Thyroid gland (tissue), 4 donors: ENCODE measurements around the gene AFF3.

Experiments used
- CTCF ChIP-seq, 6 experiments: fragments of 200-600 bp in 3 of 6; fragments of 450-650 bp in 3 of 6; sonication (generic) in 3 of 6; IDR thresholded peaks; one replicate each; pipeline ENCODE4 v1.5.1; 2016 to 2019; ENCODE audit warnings: antibody characterized with exemption in 6 of 6, mild to moderate bottlenecking in 2 of 6, inconsistent platforms in 1 of 6, moderate library complexity in 1 of 6
- POLR2A ChIP-seq, 2 donors: fragments of 450-650 bp; IDR thresholded peaks; one replicate each; pipeline ENCODE4 v1.6.1; 2017; ENCODE audit warnings: antibody characterized with exemption in 2 of 2, mild to moderate bottlenecking in 2 of 2, moderate library complexity in 1 of 2

DNA sequence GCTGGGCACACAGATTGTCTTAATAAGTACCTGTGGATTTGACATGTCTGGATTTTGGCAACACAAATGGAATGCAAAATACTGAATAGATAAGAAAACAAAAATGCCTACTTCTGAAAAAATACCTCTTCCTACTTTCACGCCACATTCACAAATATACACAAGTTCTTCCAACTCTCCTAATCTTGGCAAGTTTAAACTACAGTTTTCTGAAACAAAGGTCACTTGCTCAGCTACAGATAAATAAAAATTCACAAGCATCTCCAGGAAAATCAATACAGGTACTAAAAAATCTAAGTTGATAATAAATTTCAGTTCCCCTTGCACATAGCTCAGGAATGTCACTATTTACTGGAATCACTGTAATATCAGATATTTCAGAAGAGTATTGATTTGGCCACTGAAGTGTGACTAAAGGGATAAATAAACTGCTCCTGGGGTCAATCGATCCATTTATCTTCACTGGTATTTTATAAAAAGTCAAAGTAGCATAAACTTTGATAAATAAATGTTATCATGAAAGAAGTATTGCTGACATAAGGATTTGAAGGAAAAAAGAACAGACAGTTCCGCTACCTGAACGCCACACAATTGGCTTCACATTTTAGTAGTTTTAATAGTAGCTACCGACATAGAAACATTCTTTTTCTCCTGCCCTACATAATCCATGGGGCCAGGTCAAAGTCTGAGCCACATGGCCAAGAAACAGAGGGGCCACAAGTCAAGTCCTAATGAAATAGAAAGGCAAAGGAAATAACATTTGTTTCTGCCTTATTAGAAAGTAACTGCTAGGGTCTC is 243.1 kb downstream of the AFF3 start:
- TF ChIP-seq CTCF (IDR thresholded peaks at IDR 0.05) = no peak
- no peak for TF ChIP-seq POLR2A (IDR thresholded peaks at IDR 0.05)
